SU-DHL-6 (cell line): ENCODE data around the gene PRKN.

Experiments used
- CTCF ChIP-seq: fragments of 200-600 bp; sonication (generic); IDR thresholded peaks from one replicate; pipeline ENCODE4 v1.5.1; 2017; ENCODE audit warnings: antibody characterized with exemption, mild to moderate bottlenecking, low read length, moderate library complexity; ENCODE audit not compliant: insufficient read depth, poor library complexity, severe bottlenecking
- EZH2phosphoT487 ChIP-seq: fragments of 200-600 bp; sonication (generic), shearing (Covaris generic); conservative IDR thresholded peaks from 2 replicates; pipeline ENCODE4 v1.6.1; 2018; ENCODE audit warnings: mild to moderate bottlenecking, antibody characterized with exemption, low read length, moderate library complexity, mixed read lengths

- TF ChIP-seq CTCF: no peak
- TF ChIP-seq EZH2phosphoT487: no peak
Measured at GRCh38 chr6:161508341-161508740, 1219.2 kb downstream of the PRKN start.
